NCI-H345 (cell line): Measurements from ENCODE around the gene TMEM167A.
"Not testable (repeated sequence)": the region's sequence is repeated elsewhere in the genome, so short reads cannot be mapped to it uniquely, and the experiment has no call there.

Experiments used
- DNase-seq: peaks from one replicate; lab custom pipeline; 2025; lab: John Stamatoyannopoulos, UW

The TMEM167A gene

GRCh38 chr5:83090169-83090568, 13.0 kb upstream of the TMEM167A start:
- DNase-seq = no peak

GRCh38 chr5:83085106-83085505, 7.9 kb upstream of the TMEM167A start:
- DNase-seq = no peak

GRCh38 chr5:83084336-83084735, 7.1 kb upstream of the TMEM167A start:
- no peak for DNase-seq

- DNase-seq = no peak
Observed at GRCh38 chr5:83082750-83083149, 5.6 kb upstream of the TMEM167A start.

GRCh38 chr5:83077662-83078261, 568 bp upstream of the TMEM167A start:
- no peak for DNase-seq

- DNase-seq = no peak
Observed at GRCh38 chr5:83072966-83073365, 4.2 kb downstream of the TMEM167A start.

GRCh38 chr5:83071286-83072051, 5.7 kb downstream of the TMEM167A start:
- DNase-seq = no peak

GRCh38 chr5:83069096-83069799, 7.9 kb downstream of the TMEM167A start:
- DNase-seq = no peak

- DNase-seq = not testable (repeated sequence)
Observed at GRCh38 chr5:83067377-83067776, 9.8 kb downstream of the TMEM167A start.

- no peak for DNase-seq
Observed at GRCh38 chr5:83066548-83067110, 10.6 kb downstream of the TMEM167A start.

- DNase-seq = no peak
Observed at GRCh38 chr5:83059341-83059740, 17.9 kb downstream of the TMEM167A start.

- DNase-seq = no peak
Observed at GRCh38 chr5:83058726-83059125, 18.5 kb downstream of the TMEM167A start.

- no peak for DNase-seq
Observed at GRCh38 chr5:83055166-83055565, 22.0 kb downstream of the TMEM167A start.

GRCh38 chr5:83050723-83051340, 26.4 kb downstream of the TMEM167A start:
- no peak for DNase-seq

- DNase-seq = no peak
Observed at GRCh38 chr5:83049370-83049885, 27.8 kb downstream of the TMEM167A start.

- no peak for DNase-seq
Observed at GRCh38 chr5:83048811-83049210, 28.4 kb downstream of the TMEM167A start.

GRCh38 chr5:83048277-83048676, 28.9 kb downstream of the TMEM167A start:
- no peak for DNase-seq

GRCh38 chr5:83044926-83045325, 32.3 kb downstream of the TMEM167A start:
- no peak for DNase-seq

- DNase-seq = no peak
Observed at GRCh38 chr5:83042507-83042906, 34.7 kb downstream of the TMEM167A start.

GRCh38 chr5:83038924-83039323, 38.3 kb downstream of the TMEM167A start:
- no peak for DNase-seq

- DNase-seq = no peak
Observed at GRCh38 chr5:83036991-83037575, 40.1 kb downstream of the TMEM167A start.
